ENCODE data around the gene DNAH1.

Gene DNAH1

DNA sequence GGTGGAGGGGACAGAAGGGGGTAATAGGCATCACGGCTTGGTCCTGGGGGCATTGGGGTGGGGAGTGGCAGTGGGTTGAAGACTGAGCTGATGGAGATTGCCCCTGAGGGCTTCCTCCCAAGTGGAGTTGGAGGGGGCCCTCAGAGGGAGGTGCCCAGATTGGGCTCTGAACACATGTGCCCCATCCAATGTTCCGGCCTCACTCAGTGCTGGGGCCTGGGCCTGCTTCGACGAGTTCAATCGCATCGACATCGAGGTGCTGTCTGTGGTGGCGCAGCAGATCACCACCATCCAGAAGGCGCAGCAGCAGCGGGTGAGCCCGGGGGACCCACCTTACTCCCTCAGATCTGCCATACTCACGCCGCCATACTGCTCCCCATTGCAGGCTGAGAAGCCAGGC lies 45.3 kb downstream of the DNAH1 start:
- no peak for DNase-seq

DNA sequence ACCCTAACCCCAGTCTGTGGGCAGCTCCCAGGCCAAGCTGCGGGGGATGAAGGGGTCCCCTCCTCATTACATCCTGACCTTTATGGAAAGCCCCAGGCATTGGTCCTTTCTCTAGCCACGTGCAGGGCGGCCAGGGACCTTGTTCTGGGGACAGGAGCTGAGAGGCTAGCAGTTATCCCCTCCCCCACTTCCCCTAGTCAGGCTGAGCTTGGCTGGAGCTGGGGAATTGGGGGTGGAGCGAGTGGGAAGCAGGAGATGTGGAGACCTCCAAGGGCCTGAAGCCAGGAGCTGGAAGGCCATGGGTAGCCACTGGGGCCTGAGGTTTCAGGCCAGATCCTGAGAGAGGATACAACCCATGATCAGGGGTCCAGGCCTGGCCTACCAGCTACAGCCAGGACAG lies 45.8 kb downstream of the DNAH1 start:
- DNase-seq = no peak

DNA sequence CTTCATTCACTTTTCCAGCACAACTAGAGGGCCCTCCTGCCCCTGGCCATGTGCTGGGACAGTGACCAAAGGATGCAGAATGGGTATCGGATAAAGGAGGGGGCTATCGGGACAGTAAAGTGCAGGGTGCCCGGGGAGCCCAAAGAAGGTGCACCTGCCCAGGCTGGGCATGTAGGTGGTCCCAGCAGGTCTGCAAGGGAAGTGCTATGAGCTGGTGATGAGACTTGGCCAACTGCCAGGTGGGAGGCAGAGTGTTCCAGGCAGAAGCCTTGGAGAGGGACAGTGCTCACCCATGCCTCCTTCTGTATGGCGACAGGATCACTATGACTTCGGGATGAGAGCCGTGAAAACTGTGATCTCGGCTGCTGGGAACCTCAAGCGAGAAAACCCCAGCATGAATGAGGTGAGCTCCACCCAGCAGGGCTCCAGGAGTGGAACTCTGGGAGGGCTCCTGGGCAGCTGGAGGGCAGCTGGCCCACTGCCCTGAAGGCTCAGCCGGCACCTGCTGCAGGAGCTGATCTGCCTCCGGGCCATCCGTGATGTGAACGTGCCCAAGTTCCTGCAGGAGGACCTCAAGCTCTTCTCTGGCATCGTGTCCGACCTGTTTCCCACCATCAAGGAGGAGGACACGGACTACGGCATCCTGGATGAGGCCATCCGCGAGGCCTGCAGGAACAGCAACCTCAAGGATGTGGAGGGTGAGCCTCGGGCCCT lies 48.4 kb downstream of the DNAH1 start:
- DNase-seq = no peak

DNA sequence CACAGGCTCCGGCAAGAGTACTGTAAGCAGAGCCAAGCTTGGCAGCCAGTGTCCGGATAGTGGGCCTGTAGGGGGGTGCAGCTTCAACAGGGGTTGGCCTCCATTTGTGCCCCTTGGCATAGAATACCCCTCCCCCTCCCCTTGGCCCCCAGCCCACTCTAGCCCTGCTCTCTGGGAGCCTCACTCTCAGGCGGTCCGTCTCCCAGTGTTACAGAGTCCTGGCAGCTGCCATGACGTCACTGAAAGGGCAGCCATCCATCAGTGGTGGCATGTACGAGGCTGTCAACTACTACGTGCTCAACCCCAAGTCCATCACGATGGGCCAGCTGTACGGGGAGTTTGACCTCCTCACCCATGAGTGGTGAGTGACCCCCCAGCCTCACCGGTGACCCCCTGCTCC lies 50.4 kb downstream of the DNAH1 start:
- DNase-seq = no peak

DNA sequence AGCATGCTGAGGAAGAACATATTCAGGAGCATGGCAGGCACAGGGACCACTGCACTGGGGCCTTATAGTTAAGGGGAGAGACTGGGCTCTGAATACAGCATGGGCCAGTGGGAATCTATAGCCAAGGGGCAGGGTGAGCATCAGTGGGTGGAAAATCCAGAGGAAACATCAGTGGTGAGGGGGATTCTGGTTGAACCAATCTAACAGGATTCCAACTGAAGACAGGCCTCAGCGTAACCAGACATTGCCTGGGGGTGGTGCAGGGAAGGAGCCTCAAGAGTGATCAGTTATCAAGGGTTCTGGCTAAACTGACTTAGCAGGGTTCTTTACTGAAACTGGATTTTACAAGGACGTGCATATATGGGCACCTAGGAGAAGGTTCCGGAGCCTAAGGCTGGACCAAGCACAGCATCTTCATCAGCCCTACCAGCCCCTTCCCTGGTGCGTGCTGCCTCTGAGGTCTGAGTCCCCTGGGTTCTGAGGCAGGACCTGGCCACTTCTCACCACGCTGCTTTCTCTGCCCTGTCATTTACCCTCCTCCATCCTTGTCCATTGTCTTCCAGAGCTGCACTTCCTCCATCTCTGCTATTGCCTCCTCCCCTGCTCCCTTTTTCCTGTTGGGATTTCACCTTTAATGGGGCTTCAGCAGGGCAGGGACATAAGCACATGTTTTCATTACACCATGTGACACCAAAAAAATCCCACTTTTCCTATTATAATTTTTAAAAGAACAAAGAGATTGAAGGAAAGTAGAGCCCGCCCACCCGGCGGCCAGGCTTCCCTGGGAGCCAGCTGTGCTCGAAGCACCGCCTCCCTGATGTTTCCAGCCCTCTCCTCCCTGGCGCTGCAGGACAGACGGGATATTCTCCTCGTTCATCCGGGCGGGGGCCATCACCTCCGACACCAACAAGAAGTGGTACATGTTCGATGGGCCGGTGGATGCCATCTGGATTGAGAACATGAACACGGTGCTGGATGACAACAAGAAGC lies 52.1 kb downstream of the DNAH1 start:
- DNase-seq = no peak

DNA sequence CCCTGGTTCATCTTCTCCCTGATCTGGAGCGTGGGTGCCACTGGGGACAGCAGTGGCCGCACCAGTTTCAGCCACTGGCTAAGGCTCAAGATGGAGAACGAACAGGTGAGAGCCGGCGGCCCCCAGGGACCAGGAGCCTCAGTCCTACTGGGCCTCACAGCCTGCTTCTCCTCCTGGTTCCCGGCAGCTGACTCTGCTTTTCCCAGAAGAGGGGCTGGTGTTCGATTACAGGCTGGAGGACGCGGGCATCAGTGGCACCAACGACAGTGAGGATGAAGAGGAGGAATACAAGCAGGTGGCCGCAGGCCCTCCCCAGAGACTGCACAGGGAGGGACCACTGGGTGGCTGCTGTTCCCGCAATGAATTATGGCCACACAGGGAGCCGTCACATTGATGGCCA lies 54.4 kb downstream of the DNAH1 start:
- DNase-seq = no peak

DNA sequence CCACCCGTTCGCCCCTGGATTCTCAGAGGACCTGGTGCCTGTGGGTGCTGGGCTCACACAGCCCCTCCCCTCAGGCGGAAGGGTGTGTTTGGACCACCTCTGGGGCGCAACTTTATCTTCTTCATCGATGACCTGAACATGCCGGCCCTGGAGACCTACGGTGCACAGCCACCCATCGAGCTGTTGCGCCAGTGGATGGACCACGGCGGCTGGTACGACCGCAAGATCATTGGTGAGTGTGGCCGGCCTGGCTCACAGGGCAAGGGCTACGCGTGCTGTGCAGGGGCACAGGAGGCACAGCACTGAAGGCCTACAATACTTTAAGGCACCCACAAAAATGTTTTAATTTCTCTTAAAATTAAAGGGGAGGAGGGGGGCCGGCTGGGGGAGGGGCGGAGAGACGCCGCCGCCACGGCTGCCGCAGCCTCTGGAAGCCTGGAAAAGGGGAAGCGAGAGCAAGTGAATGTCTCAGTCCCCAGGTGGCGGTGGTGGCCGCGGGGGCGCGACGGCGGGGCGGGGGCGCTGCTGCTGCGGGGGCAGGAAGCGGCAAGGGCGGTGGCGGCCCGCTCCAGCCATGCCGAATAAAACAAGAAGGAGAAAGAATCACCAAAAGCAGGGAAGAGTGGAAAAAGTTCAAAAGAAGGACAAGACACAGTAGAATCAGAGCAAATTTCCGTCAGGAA lies 56.8 kb downstream of the DNAH1 start:
- no peak for DNase-seq

GRCh38 chr3:52373676-52374075 lies 57.6 kb downstream of the DNAH1 start:
- no peak for DNase-seq

GRCh38 chr3:52374173-52374572 lies 58.1 kb downstream of the DNAH1 start:
- DNase-seq = no peak

GRCh38 chr3:52379610-52380009 lies 63.5 kb downstream of the DNAH1 start:
- DNase-seq = no peak

- DNase-seq = no peak
Measured at GRCh38 chr3:52380023-52380422, 63.9 kb downstream of the DNAH1 start.

DNA sequence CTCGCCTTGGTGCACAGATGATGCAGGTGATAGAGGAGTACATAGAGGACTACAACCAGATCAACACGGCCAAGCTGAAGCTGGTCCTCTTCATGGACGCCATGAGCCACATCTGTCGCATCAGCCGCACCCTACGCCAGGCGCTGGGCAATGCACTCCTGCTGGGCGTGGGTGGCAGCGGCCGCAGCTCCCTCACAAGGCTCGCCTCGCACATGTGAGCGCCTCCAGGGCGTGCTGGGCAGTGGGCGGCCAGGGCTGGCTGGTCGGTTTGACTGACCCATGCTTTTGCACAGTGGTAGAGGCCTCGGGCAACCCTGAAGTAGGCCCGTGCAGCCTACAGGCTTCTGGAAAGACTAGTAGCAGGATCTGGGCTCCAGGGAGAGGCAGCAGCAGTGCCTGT lies 65.5 kb downstream of the DNAH1 start:
- no peak for DNase-seq

DNA sequence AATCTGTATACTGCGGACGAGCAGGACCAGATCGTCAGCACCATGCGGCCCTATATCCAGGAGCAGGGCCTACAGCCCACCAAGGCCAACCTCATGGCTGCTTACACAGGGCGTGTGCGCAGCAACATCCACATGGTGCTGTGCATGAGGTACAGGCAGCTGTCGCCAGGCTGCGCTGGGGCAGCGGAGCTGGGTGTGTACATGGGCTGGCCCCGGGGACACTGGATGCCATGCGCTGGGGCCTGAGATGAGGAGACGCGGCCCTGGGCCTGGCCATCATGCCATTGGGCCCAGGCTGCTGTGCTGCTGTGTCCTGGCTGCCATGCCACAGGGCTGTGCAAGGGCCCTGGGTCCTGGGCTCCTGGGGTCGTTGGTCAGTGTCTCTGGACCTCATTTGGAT lies 67.3 kb downstream of the DNAH1 start:
- no peak for DNase-seq

- DNase-seq = no peak
Measured at GRCh38 chr3:52384019-52384761, 68.1 kb downstream of the DNAH1 start.

DNA sequence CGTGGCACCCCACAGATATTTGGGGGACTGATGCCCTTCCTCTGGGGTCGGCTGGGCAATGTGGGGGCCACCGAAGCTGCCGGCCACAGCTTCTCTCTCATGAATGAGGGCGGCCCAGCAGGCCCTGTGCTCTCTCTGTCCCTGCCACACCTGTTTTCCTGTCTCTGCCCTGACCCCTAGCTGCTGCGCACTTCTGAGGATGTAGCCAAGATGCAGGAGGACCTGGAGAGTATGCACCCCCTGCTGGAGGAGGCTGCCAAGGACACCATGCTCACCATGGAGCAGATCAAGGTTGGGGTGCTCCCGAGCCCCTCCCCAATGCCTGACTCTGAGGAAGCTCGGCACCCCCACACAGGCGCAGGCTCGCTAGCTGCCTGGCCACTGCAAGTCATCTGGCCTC lies 69.0 kb downstream of the DNAH1 start:
- no peak for DNase-seq

DNA sequence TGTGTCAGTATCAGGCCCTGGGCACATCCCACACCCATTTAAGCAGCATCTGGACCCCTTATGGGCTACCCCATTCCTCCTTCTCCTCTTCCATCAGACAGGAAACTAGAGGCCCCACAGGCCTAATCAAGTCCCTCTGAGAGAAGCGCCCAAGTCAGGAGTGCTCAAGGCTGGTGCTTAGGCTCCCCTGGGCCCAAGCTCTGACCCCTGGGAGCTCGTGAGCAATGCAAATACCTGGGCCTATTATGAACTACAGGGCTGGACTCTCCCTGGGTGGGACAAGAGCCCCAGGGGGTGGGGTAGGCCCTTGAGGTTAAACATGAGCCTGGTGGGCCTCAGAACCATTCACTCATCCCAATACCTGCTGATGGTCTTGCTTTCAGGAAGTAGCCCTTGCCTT lies 71.4 kb downstream of the DNAH1 start:
- DNase-seq = no peak

DNA sequence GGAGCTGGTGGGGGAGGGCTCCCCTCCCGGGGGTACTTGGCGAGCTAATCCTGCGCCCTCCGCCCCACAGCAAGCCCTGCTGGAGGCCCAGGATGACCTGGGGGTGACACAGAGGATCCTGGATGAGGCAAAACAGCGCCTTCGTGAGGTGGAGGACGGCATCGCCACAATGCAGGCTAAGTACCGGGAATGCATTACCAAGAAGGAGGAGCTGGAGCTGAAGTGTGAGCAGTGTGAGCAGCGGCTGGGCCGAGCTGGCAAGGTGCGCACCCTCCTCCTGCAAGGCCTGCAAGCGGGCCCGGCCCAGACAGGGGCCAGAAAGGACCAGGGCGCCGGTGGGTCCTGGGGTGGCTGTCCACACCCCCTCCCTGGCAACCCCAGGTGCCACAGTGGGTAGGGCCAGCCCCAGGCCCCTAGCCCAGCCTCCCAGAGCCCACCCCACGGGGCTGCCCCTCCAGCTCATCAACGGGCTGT lies 72.3 kb downstream of the DNAH1 start:
- DNase-seq = no peak

DNA sequence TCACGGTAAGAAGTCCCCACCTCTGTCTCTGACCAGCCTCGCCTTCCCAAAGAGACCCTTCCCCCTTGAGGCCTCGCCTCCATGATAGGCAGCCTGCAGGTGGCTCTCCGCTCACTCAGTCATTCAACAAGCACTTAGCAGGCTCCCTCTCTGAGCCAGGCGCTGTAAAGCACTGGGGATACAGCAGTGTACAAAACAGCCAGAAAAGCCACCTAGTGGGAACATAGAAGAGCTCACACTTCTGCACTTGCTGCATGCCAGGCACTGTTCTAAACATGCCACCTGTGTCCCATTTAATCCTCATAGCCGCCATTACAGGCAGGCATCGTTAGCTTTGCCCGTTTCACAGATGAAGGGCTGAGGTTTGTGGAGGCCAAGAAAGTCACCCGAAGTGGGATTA lies 72.8 kb downstream of the DNAH1 start:
- DNase-seq = no peak

DNA sequence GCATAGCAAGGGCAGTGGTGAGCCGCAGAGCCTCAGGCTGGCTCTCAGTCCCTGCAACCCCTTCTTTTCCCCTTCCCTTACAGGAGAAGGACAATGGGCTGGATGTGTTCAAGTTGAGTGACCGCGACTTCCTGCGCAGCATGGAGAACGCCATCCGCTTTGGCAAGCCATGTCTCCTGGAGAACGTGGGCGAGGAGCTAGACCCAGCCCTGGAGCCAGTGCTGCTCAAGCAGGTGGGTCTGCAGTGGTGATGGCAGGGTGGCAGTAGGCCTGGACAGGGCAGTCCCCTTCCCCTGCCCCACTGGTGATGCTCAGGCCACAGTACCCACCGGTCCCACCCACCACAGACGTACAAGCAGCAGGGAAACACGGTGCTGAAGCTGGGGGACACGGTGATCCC lies 75.0 kb downstream of the DNAH1 start:
- no peak for DNase-seq

- no peak for DNase-seq
Measured at GRCh38 chr3:52392216-52392930, 76.3 kb downstream of the DNAH1 start.

DNA sequence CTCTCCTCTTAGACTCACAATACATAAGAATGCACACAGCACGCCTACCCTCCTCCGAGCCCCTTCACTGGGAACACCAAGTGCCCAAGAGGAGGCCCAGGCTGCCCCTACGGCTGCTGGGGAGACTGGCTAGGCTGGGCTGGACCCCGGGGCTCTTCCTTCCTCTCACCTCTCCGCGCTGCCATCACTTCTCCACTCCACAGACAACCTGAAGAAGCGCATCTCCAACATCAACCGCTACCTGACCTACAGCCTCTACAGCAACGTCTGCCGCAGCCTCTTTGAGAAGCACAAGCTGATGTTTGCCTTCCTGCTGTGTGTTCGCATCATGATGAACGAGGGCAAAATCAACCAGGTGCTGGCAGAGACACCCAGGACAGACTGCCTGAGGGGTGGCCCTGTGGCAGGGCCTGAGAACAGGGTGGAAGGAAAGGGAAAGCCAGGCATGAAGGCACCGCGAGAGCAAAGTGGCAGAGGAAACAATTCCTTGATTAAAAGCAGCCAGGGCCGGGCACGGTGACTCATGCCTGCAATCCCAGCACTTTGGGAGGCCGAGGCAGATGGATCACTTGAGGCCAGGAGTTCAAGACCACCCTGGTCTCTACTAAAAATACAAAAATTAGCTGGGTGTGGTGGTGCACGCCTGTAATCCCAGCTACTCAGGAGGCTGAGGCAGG lies 77.2 kb downstream of the DNAH1 start:
- DNase-seq = no peak
